PC-3 (cell line): ENCODE results near the gene THUMPD3.

ENCODE experiments used
- CTCF ChIP-seq: fragments of 300-600 bp; sonication (generic); conservative IDR thresholded peaks from 2 replicates; pipeline ENCODE4 v1.5.1; 2017; ENCODE audit warnings: antibody characterized with exemption, low read depth, mild to moderate bottlenecking, low read length
- EZH2 ChIP-seq: fragments of 300-600 bp; sonication (generic); IDR thresholded peaks from one replicate; pipeline ENCODE4 v1.6.1; 2017; ENCODE audit warnings: antibody characterized with exemption, mild to moderate bottlenecking, low read length; ENCODE audit not compliant: unreplicated experiment

GRCh38 chr3:9331171-9331570 lies 31.7 kb upstream of the THUMPD3 start:
- TF ChIP-seq CTCF (no peak), EZH2 (no peak)
